D721Med (cell line): Measurements from ENCODE around the gene CAPN8.

ENCODE experiments used
- DNase-seq: peaks from one replicate; pipeline ENCODE4 v3.0.0; 2011; ENCODE audit warnings: low spot score; ENCODE audit not compliant: insufficient read length
- FAIRE-seq: peaks from 2 replicates; lab custom pipeline; 2011; peaks lifted over from hg19 to GRCh38; lab: Jason Lieb, UNC
- CTCF ChIP-seq: IDR thresholded peaks from 2 replicates; pipeline ENCODE4 v1.5.1; 2012; ENCODE audit warnings: mild to moderate bottlenecking, control low read depth; ENCODE audit not compliant: insufficient read depth; ENCODE audit errors: missing control alignments

The CAPN8 gene

DNA sequence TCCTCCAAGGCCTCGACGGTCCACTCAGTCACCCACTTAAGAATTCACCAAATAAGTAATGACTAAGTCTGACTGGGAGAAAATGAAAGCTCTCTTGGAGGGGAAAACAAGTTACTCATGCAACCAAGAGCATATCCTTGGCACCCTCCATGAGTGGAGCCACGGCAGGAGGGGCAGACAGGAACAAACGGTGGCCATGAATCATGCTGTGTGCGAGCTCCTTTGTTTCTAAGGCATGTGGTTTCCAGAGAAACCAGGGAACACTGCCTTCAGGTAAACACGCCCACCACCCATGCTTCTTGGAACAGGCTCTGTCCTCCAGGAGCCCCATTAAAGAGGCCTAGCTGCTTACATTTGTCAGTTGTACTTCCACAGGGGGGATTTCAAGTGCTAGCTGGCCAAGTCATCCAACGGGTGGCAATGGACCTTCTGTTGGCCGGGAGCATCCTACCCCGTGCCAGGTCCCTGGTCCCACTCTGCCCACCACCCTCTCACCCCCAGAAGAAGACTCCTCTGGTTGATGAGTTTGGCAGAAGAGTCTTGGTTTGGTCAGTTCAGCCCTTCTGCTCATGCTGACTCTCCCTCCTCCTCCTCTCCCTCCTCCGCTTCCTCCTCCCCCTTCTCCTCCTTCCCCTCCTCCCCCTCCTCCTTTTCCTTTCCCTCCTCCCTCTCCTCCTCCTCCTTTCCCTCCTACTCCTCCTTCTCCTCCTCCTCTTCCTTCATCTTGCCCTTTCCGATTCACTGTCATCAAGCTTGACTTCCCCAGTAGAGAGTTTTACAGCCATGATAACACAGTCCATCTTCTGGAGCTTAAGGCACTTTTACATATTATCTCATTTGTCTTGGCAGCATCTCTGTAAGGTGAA lies 164.7 kb downstream of the CAPN8 start:
- no peak for TF ChIP-seq CTCF
- no peak for DNase-seq

DNA sequence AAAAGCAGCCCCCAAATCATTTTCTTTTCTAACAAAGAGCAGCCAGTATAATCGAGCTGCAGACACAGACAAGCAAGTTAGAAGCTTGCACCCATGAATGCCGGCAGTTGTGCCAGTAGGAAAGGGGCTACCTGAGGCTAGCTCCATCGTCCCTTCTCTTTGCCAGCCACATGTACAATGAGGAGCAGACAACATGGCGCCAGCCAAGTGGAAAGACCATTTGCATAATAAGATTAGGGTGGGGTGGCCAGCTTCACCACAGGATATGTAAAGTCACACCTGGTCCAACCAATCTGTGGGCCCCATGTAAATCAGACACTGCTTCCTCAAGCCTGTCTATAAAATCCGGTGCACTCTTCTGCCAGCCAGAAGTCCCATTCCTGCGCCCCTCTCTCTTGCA lies 168.6 kb downstream of the CAPN8 start:
- FAIRE-seq (no peak), DNase-seq (no peak)
- TF ChIP-seq CTCF = no peak

More for the DNA sequence above, 164.7 kb downstream of the CAPN8 start:
- FAIRE-seq = no peak

- TF ChIP-seq CTCF = no peak
- FAIRE-seq (no peak), DNase-seq (no peak)
Observed at GRCh38 chr1:223494926-223495645, 170.4 kb downstream of the CAPN8 start.

DNA sequence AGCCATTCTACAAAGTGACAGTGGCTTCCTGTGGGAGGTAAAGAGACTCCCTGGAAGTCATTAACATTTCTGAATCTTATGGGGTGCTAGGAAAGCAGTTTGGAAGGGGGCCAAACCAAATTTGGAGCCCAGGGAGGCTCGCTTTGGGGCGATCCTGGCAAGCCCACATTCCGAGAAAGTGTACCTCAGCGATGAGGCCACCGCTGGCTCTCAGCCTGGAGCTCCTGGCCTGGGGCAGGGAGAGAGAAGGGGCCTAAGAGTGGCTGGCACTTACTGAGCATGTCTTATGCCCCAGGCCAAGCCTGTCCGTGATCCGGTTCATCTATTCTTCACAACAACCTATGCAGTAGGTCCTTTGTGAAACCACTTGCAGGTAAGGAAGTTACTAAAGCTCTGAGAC lies 173.5 kb downstream of the CAPN8 start:
- DNase-seq = no peak
- TF ChIP-seq CTCF = no peak
- no peak for FAIRE-seq
